Astrocyte of the cerebellum (primary cell): ENCODE results near the gene RNASEH2A.

Experiments used
- DNase-seq: peaks from one replicate; pipeline ENCODE4 v3.0.0-alpha.2; 2011; ENCODE audit warnings: low read depth
- H3K4me3 ChIP-seq: 2 replicates; pipeline ENCODE4 v1.5.1; 2011; ENCODE audit warnings: mild to moderate bottlenecking, low read depth, low read length, moderate library complexity
- CTCF ChIP-seq: IDR thresholded peaks from 2 replicates; pipeline ENCODE4 v1.5.1; 2012; ENCODE audit warnings: low read length, low read depth, moderate library complexity, mild to moderate bottlenecking; ENCODE audit errors: missing control alignments
- in situ Hi-C: cut with HindIII; loops from 2 replicates; pipeline ENCODE4 v1.10.0; 2017; ENCODE audit warnings: low sequenced_read_pairs

Gene RNASEH2A

GRCh38 chr19:12789098-12789903 lies 17.1 kb upstream of the RNASEH2A start:
- in situ Hi-C loops: no loop called here
- H3K4me3 ChIP-seq: peak overlapping the region; percentile 96

GRCh38 chr19:12789904-12790619 lies 16.3 kb upstream of the RNASEH2A start:
- peak overlapping the region; percentile 96 for H3K4me3 ChIP-seq
- TF ChIP-seq CTCF: no peak
- in situ Hi-C loops: no loop called here
- DNase-seq: peak; percentile 75

More at GRCh38 chr19:12789098-12789903, 17.1 kb upstream of the RNASEH2A start:
- no peak for TF ChIP-seq CTCF
- DNase-seq: no peak

- no peak for DNase-seq
- no peak for TF ChIP-seq CTCF
- peak overlapping the region; percentile 96 for H3K4me3 ChIP-seq
- in situ Hi-C loops: no loop called here
Observed at GRCh38 chr19:12790628-12791344, 15.6 kb upstream of the RNASEH2A start.

- in situ Hi-C loops: no loop called here
- peak; percentile 93 for DNase-seq
- peak within 1 kb of the TSS; percentile 96 for H3K4me3 ChIP-seq
- peak; percentile 9 for TF ChIP-seq CTCF
Observed at GRCh38 chr19:12791345-12792050, 14.9 kb upstream of the RNASEH2A start, which contains the start of gene JUNB. JUNB (plus strand) TSS chr19:12791486; CDS start chr19:12791772, 286 bp downstream.

- no peak for TF ChIP-seq CTCF
- in situ Hi-C loops: no loop called here
- no peak for DNase-seq
Observed at GRCh38 chr19:12792051-12792852, 14.1 kb upstream of the RNASEH2A start.

More at GRCh38 chr19:12792051-12792852, 14.1 kb upstream of the RNASEH2A start:
- peak overlapping the region; percentile 96 for H3K4me3 ChIP-seq
